Measurements from ENCODE around the gene PCF11. TPM values are rescaled to one million over a fixed set of nuclear protein-coding genes. Genes with fewer than 3 reads are reported as not detected.

Gene PCF11
- total RNA-seq, 1 donor from 2014 or later = 74.3 TPM

Other genes starting within 250 kb of the PCF11 start
- gene RAB30, start 85.2 kb upstream of the PCF11 start, total RNA-seq = 7.2 and 9.0 TPM in 2 replicates
- 1.3 and 1.8 TPM in 2 replicates for gene ANKRD42, start 36.6 kb downstream of the PCF11 start, total RNA-seq
- gene CCDC90B, start 129.2 kb downstream of the PCF11 start, total RNA-seq = 24.9 and 29.1 TPM in 2 replicates

Data from T-helper 1 cell treated with Interleukin-12 subunit alpha and Interleukin-12 subunit beta and Interleukin-4 antibody, amounts not matched to agents 30 ng/mL and 1 ng/mL, for 36 hours (primary cell).